H9 (cell line): Measurements from ENCODE around the gene CDH20. TPM values are rescaled to one million over a fixed set of nuclear protein-coding genes. Genes with fewer than 3 reads are reported as not detected.
A peak's percentile ranks its signal among the peaks of the same experiment; 100 is the strongest.

Experiments used
- DNase-seq: peaks from one replicate; pipeline ENCODE4 v3.0.0-alpha.2; 2017
- H2AFZ ChIP-seq: one replicate; pipeline ENCODE4 v1.6.1; 2013; ENCODE audit warnings: mild to moderate bottlenecking, low read length, control low read depth, moderate library complexity
- H2AK5ac ChIP-seq: 2 replicates; pipeline ENCODE4 v1.6.1; 2013; ENCODE audit warnings: low read length, control low read depth, mixed read lengths; ENCODE audit not compliant: insufficient read length
- H2BK120ac ChIP-seq: one replicate; pipeline ENCODE4 v1.6.1; 2013; ENCODE audit warnings: low read depth, mild to moderate bottlenecking, low read length, control low read depth, inconsistent platforms; ENCODE audit not compliant: poor library complexity, severe bottlenecking
- H2BK12ac ChIP-seq: 2 replicates; pipeline ENCODE4 v1.6.1; 2013; ENCODE audit warnings: low read length, control low read depth, mixed read lengths, low read depth; ENCODE audit not compliant: insufficient read length
- H2BK15ac ChIP-seq: 2 replicates; pipeline ENCODE4 v1.6.1; 2013; ENCODE audit warnings: low read depth, low read length, control low read depth
- H2BK20ac ChIP-seq: one replicate; pipeline ENCODE4 v1.6.1; 2013; ENCODE audit warnings: low read depth, mild to moderate bottlenecking, low read length, control low read depth, inconsistent platforms; ENCODE audit not compliant: poor library complexity, severe bottlenecking
- H2BK5ac ChIP-seq: 2 replicates; pipeline ENCODE4 v1.6.1; 2013; ENCODE audit warnings: low read length, control low read depth, mixed read lengths; ENCODE audit not compliant: insufficient read length
- H3K14ac ChIP-seq: 2 replicates; pipeline ENCODE4 v1.6.1; 2013; ENCODE audit warnings: low read length, control low read depth; ENCODE audit not compliant: insufficient read depth
- H3K18ac ChIP-seq: 2 replicates; pipeline ENCODE4 v1.6.1; 2013; ENCODE audit warnings: low read depth, mild to moderate bottlenecking, mixed read lengths, low read length, control low read depth; ENCODE audit not compliant: insufficient read length
- H3K23ac ChIP-seq: 2 replicates; pipeline ENCODE4 v1.6.1; 2013; ENCODE audit warnings: low read length, control low read depth, mixed read lengths, low read depth; ENCODE audit not compliant: insufficient read length
- H3K23me2 ChIP-seq: 2 replicates; pipeline ENCODE4 v1.6.1; 2013; ENCODE audit warnings: low read depth, mild to moderate bottlenecking, mixed read lengths, low read length, control low read depth; ENCODE audit not compliant: insufficient read length, poor library complexity, severe bottlenecking
- H3K27ac ChIP-seq: 2 replicates; pipeline ENCODE4 v1.5.1; 2013; ENCODE audit warnings: low read length, control low read depth, mixed read lengths, low read depth; ENCODE audit not compliant: insufficient read length
- H3K27me3 ChIP-seq: 2 replicates; pipeline ENCODE4 v1.6.1; 2013; ENCODE audit warnings: low read length, control low read depth, inconsistent platforms; ENCODE audit not compliant: insufficient read depth
- H3K4ac ChIP-seq: 2 replicates; pipeline ENCODE4 v1.6.1; 2013; ENCODE audit warnings: low read depth, mild to moderate bottlenecking, control low read depth, inconsistent platforms, low read length, moderate library complexity
- H3K4me1 ChIP-seq: 2 replicates; pipeline ENCODE4 v1.6.1; 2013; ENCODE audit warnings: low read length, control low read depth, inconsistent platforms; ENCODE audit not compliant: insufficient read depth
- H3K4me2 ChIP-seq: 2 replicates; pipeline ENCODE4 v1.6.1; 2013; ENCODE audit warnings: low read length, control low read depth, mixed read lengths; ENCODE audit not compliant: insufficient read length, insufficient read depth
- H3K56ac ChIP-seq: 2 replicates; pipeline ENCODE4 v1.6.1; 2013; ENCODE audit warnings: low read depth, mild to moderate bottlenecking, mixed read lengths, low read length, control low read depth; ENCODE audit not compliant: insufficient read length
- H3K79me1 ChIP-seq: 2 replicates; pipeline ENCODE4 v1.6.1; 2013; ENCODE audit warnings: low read depth, mild to moderate bottlenecking, moderate library complexity, low read length, control low read depth, inconsistent platforms; ENCODE audit not compliant: insufficient read depth, poor library complexity, severe bottlenecking
- H3K79me2 ChIP-seq: 2 replicates; pipeline ENCODE4 v1.6.1; 2013; ENCODE audit warnings: low read length, control low read depth, inconsistent platforms; ENCODE audit not compliant: insufficient read depth
- H3K9ac ChIP-seq: 2 replicates; pipeline ENCODE4 v1.6.1; 2013; ENCODE audit warnings: low read length, control low read depth, mixed read lengths; ENCODE audit not compliant: insufficient read length; ENCODE audit errors: extremely low read depth
- H3K9me3 ChIP-seq: one replicate; pipeline ENCODE4 v1.6.1; 2013; ENCODE audit warnings: low read depth, low read length, inconsistent platforms; ENCODE audit not compliant: control insufficient read depth
- H3T11ph ChIP-seq: one replicate; pipeline ENCODE4 v1.6.1; 2013; ENCODE audit warnings: mild to moderate bottlenecking, low read length, control low read depth, inconsistent platforms
- H4K20me1 ChIP-seq: one replicate; pipeline ENCODE4 v1.6.1; 2013; ENCODE audit not compliant: control insufficient read depth, insufficient read length, insufficient read depth
- H4K5ac ChIP-seq: 2 replicates; pipeline ENCODE4 v1.6.1; 2013; ENCODE audit warnings: low read depth, mild to moderate bottlenecking, mixed read lengths, low read length, control low read depth; ENCODE audit not compliant: insufficient read length
- H4K8ac ChIP-seq: replicated peaks from 2 replicates; pipeline ENCODE4 v1.6.1; 2013; ENCODE audit warnings: low read length, control low read depth, mixed read lengths, low read depth; ENCODE audit not compliant: insufficient read length
- H4K91ac ChIP-seq: 2 replicates; pipeline ENCODE4 v1.6.1; 2013; ENCODE audit warnings: low read depth, mild to moderate bottlenecking, moderate library complexity, mixed read lengths, low read length, control low read depth; ENCODE audit not compliant: insufficient read length
- H3K27ac Mint-ChIP-seq, 3 experiments: 2 replicates in 2 of 3; 3 replicates in 1 of 3; pipeline ENCODE4 v1.8.0; 2020 to 2021; ENCODE audit warnings: mixed read lengths in 3 of 3, mild to moderate bottlenecking in 1 of 3, moderate library complexity in 1 of 3
- H3K27me3 Mint-ChIP-seq: 2 replicates; pipeline ENCODE4 v1.8.0; 2021; ENCODE audit warnings: low read depth, mild to moderate bottlenecking, moderate library complexity, mixed read lengths
- H3K36me3 Mint-ChIP-seq, 3 experiments: 2 replicates in 2 of 3; 3 replicates in 1 of 3; pipeline ENCODE4 v1.8.0; 2020 to 2021; ENCODE audit warnings: low read depth in 3 of 3, mixed read lengths in 3 of 3; ENCODE audit not compliant: insufficient read depth in 1 of 3
- H3K4me1 Mint-ChIP-seq, 2 experiments: 2 replicates each; pipeline ENCODE4 v1.8.0; 2020; ENCODE audit warnings: mixed read lengths in 2 of 2
- H3K4me3 Mint-ChIP-seq, 2 experiments: 2 replicates in 1 of 2; 3 replicates in 1 of 2; pipeline ENCODE4 v1.8.0; 2020 to 2021; ENCODE audit warnings: mild to moderate bottlenecking in 2 of 2, mixed read lengths in 2 of 2, moderate library complexity in 1 of 2
- H3K9me3 Mint-ChIP-seq, 2 experiments: 2 replicates in 1 of 2; 3 replicates in 1 of 2; pipeline ENCODE4 v1.8.0; 2020; ENCODE audit warnings: mild to moderate bottlenecking in 2 of 2, mixed read lengths in 2 of 2, moderate library complexity in 1 of 2
- CTCF ChIP-seq: fragments of 200-600 bp; sonication (generic); conservative IDR thresholded peaks from 3 replicates; pipeline ENCODE4 v1.8.0; 2021; ENCODE audit warnings: antibody characterized with exemption, mild to moderate bottlenecking
- WGBS: extraction: QIAGEN DNeasy Blood & Tissue Kit; methylation state at CpG from one replicate; pipeline ENCODE4 v1.1.7; 2013; ENCODE audit warnings: missing lambda C conversion rate, low lambda C conversion rate, mixed read lengths; ENCODE audit not compliant: insufficient read length; ENCODE audit errors: extremely low coverage; 5-methylcytosine and 5-hydroxymethylcytosine counted together
- total RNA-seq: library from RNA; stranded (reverse); gene quantifications from 2 replicates; pipeline ENCODE4 v1.2.1, GENCODE V29; 2021

The CDH20 gene
- total RNA-seq, 1 experiment from 2014 or later = not detected

- Histone ChIP-seq H3K27me3 (peaks cover 4% of the 10 kb centered on the region; the same call in 1 of the 2 replicates), H3K14ac (no peak overlapping the region), H3K4ac (no peak overlapping the region), H2BK12ac (no peak overlapping the region), H3K27ac (no peak overlapping the region), H2BK15ac (no peak overlapping the region), H2BK20ac (no peak overlapping the region), H4K20me1 (no peaks in the 10 kb centered on the region), H4K91ac (no peak overlapping the region), H3K56ac (no peak overlapping the region), H3K23me2 (peaks cover 10% of the 10 kb centered on the region), H4K5ac (no peak overlapping the region), H2BK120ac (no peak overlapping the region), H3K4me2 (peak overlapping the region; percentile 77), H3K18ac (no peak overlapping the region), H3K4me1 (no peaks in the 10 kb centered on the region), H3K9me3 (no peaks in the 10 kb centered on the region), H2AFZ (no peak overlapping the region), H3T11ph (no peak overlapping the region), H3K23ac (no peak overlapping the region), H2BK5ac (no peak overlapping the region), H3K9ac (peak overlapping the region; percentile 34), H3K79me2 (no peaks in the 10 kb centered on the region), H4K8ac (no peak overlapping the region), H2AK5ac (no peak overlapping the region), H3K79me1 (no peaks in the 10 kb centered on the region)
- Mint-ChIP-seq H3K27ac (no peak overlapping the region), H3K36me3 (no peaks in the 10 kb centered on the region), H3K4me1 (peaks cover 12% of the 10 kb centered on the region in 2 experiments), H3K9me3 (no peaks in the 10 kb centered on the region), H3K27me3 (peaks cover 62% of the 10 kb centered on the region), H3K4me3 (peak overlapping the region; percentile 78 to 92)
- no CpG with 5 or more reads among the region's 13 CpGs for WGBS
- peak; percentile 34 for DNase-seq
- TF ChIP-seq CTCF = no peak
These were observed 1.2 kb downstream of the CDH20 start for GRCh38 chr18:61334491-61334850.
